GM15510 (cell line): ENCODE data around the gene STAT6.

ENCODE experiments used
- POLR2A ChIP-seq: IDR thresholded peaks from 3 replicates; pipeline ENCODE4 v1.6.1; 2011; ENCODE audit warnings: borderline replicate concordance; ENCODE audit not compliant: insufficient read length; ENCODE audit errors: extremely low read depth

STAT6 gene

DNA sequence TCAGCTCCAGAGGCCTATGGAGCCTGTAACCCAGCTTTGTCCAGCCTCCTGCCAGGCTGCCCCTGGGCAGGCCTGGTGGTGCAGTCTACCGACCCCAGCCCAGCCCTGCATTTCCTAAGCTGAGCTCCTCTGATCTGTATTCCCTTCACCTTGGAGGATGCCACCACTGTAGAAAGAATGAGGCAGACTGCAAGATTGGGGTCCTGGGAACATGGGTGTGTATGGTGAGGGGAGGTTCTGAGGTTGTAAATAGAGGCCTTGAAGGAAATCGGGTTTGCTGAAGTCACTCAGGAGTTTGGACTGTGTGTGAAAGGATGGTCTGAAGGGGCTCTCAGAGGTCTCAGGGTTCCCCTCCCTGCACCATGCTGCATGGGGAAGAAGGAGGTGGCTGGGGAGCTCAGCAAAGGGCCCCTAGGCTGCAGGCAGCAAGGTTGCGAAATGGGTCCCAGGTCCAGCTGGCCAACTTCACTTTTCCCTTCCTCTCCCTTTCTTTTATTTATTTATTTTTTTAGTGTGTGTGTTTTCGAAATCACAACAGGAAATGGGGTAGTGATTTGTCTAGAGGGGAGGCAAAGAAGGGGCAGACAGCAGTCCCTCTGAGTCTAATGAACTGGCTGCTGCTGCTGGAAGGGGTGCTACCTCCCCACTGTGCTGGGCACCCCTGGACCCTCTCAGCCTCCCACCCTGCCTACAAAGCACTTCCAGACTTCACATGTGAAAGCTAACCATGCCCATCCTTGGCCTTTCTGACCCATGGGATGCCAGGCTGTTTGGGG, 37.5 kb upstream of the STAT6 start:
- TF ChIP-seq POLR2A = no peak

DNA sequence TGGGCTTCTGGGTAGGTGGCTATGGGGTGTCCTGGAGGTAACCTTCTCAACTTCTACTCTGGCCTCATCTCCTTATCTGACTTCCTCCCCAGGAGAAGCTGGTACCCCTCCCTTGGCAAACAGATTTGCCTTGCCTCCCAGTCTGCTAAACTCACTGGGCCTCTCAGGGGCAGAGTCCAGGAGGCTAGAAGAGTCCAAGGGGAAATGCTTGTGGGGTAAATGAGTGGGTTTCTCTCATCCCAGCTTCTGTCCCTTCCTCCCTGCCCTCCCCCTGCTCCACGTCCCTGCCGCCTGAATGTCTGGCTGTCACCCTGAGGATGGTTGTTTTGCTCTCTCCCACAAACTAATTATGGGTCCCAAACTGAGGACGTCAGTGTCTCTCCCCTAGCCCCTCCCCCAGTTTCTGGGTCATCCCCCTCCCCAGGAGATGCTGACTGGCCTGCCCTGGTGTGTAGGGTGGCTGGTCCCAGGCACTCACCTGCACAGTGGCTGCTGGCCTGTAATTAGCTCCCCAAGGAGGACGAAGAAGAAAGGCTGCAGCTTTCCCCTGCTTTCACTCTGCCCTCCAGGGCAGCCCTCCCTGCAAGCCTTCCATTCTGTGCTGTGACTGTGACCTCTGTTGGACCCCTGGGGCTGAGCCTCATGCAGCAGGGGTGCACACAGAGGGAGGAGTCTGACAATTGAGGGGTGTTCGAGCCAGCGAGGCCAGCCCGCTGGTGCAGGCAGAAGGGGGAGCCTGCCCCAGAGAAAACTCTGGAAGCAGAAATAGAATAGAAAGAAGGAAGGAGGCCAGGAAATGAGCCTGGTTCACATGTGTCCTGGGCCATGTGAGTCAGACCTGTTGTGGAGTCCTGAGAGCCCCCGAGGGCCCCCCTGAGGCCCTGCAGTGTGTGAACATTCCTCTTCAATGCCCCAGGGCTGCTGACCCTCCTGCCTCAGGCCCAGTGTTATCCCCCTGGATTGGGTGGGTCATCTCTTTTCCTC, 36.1 kb upstream of the STAT6 start, which contains the start of gene LRP1-AS:
Gene LRP1-AS, minus strand, starts transcription at position 659 of the 984 bp plus-strand sequence.
- no peak for TF ChIP-seq POLR2A

DNA sequence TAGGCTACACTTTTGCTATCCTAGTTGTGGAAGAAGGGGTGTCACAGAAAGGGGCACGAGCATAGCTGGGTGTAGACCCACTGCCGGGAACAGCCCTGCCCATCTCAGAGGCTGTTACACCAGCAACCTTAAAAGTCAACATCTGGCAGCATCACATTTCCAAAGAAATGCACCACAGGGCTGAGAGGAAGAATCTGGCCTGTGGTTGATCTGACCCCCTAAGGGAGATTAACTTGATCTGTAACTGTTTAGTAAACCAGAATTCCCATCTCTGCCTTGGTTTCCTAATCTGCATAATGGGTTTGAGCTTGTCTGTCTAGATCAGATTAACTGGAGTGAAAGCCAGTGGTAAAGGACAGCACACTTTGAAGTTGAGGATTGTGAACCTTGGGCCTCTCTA, 34.9 kb upstream of the STAT6 start:
- TF ChIP-seq POLR2A = no peak

DNA sequence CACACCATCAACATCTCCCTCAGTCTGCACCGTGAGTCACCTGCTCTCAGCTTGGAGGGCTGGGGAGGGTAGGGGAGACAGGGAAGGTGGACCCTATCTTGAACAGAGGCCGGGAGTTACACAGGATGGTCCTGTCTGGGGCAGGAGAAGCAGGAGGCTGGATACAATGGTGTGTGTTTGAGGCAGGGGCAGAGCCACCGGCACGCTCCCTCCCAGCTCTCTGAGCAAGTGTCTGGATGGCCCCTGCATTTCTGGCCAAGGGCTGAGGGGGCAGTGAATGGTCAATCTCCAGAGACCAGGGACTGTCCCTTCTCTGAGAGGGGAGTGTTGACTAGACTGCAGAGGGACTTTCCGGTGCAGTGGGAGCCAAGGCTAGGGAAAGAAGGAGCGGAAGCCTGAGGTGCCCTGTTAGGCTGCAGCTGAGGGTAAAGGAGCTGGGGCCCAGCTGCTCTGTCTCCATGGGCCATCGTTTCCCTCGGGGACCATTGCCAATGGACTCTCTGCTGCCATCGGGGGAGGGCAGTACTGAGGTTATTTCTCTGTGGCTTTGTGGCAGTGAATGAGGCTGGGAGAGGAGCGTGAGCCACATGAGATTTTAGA, 34.4 kb upstream of the STAT6 start:
- TF ChIP-seq POLR2A = no peak

DNA sequence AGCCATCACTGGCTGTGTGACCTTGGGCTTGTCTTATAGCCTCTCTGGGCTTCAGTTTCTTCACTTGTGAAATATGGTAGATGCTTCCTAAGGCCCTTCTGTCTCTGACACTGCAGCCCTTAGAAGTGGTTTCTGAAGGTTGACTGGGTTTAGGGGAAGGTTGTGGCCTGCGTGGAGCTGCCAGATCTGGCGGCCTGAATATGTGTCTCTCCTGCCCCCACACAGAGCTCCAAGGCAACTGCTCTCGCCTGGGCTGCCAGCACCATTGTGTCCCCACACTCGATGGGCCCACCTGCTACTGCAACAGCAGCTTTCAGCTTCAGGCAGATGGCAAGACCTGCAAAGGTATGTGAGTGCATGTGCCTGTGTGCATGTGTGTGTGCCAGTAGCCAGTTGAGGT, 32.3 kb upstream of the STAT6 start:
- TF ChIP-seq POLR2A = no peak

DNA sequence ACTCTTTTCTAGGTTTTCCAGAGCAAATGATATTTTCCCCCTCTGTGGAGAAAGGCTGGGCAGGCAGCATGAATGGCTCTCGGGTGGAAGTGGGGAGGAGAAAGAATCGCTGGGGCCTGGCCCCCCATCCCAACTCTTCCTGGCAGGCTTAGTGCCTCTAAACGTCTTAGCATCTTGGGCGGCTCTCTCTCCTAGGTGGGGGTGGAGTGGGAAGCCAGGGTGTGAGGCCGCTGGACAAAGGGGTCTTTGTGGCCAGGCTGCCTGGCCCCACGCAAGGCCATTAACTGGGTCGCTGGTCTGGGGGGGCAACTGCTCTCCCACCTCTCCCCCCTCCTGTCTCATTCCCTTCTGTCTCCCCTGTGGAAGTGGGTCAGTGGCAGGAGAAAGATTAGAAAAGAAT, 31.6 kb upstream of the STAT6 start:
- no peak for TF ChIP-seq POLR2A

DNA sequence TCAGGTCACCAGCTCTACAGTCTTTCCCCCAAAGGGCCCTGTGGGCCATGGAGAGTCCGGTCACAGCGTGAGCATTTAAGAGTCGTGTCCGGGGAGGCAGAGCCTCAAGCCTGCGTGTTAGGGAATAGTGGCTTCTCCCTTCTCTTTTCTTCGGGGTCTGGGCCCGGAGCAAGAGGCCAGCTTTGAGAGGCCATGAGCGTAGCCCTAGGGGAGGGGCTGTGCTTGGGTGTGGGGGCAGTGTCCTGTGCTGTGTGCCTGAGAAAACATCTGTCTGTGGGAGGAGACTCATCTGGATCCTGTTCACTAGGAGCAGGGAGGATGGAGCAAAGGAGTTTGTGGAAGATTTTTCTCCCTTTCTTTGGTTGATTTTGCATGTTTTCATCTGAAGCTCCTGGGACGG, 31.0 kb upstream of the STAT6 start:
- no peak for TF ChIP-seq POLR2A

DNA sequence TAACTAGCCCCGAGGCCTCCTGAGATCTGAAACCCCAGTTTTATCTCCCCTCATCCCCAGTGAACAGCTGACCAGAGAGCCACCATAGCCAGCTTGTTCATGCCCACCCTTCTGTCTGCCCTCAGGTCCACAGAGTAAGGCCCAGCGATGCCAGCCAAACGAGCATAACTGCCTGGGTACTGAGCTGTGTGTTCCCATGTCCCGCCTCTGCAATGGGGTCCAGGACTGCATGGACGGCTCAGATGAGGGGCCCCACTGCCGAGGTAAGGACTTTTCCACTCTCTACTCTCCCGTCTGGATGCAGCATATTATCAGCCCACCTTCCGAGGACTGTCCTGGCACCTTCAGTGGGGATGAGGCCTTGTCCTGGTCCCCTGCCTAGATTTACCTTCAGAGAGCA, 30.1 kb upstream of the STAT6 start:
- TF ChIP-seq POLR2A = no peak

DNA sequence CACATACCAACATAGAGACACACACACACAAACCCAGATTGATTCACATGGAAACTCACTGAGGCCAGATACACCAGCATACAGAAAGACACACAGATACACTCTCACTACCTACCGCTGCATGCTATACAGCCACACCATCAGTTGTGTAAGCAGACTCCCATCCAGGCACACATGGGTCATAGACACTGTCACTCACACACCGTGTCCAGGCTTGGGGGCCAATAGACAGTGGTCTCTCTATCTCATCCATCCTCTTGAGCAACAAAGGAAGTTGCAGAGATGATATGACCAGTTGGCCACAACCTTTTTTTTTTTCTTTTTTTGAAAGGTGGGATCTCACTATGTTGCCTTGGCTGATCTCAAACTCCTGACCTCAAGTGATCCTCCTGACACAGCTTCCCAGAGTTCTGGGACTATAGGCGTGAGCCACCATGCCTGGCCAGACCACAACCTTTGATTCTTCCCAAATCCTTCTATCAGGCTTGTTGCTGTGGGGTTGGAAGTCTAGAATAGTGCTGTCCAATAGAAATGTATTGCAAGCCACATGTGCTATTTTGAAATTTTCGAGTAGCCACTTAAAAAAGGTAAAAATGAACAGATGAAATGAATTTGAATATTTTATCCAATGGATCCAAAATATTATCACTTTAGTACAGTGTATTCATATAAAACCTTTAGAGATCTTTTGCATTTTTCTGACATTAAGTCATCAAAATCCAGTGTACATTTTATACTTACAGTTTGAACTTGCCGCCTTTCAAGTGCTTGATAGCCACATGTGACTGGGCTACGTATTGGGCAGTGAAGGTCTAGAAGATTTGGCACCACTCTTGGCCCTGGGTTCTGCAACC, 28.9 kb upstream of the STAT6 start:
- no peak for TF ChIP-seq POLR2A

DNA sequence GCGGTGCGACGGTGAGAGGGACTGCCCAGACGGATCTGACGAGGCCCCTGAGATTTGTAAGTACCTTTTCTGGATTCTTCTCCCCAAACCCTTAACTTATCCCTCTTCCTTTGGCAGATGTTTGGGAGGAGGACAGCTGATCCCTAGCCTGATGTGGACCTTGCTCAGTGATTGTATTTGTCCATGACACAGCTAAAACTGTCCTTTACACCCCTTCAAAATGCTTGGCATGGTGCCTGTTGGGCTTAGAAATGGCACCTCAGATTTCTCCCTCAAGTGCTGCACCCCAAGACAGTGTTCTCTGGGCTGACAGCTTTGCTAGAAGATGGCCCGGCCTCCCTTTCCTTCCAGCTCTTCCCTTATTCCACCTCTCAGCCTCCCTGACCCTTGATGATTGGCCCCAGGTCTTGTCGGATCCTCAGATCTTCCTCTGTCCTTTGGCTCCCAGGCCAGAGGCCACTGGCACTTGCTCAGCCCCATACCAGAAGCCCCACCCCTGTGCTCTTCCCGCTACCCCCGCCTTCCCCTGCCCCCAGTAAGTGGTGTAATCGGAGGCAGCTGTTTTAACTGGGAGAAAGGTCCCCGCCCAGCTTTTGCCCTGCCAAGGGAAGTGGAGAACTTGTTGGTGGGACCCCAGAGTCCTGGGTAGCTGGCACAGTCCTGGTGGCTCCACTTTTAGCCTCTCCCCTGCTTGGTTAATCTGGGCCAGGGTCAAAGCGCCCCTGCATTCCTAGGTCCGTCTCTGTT, 27.5 kb upstream of the STAT6 start:
- TF ChIP-seq POLR2A = no peak

DNA sequence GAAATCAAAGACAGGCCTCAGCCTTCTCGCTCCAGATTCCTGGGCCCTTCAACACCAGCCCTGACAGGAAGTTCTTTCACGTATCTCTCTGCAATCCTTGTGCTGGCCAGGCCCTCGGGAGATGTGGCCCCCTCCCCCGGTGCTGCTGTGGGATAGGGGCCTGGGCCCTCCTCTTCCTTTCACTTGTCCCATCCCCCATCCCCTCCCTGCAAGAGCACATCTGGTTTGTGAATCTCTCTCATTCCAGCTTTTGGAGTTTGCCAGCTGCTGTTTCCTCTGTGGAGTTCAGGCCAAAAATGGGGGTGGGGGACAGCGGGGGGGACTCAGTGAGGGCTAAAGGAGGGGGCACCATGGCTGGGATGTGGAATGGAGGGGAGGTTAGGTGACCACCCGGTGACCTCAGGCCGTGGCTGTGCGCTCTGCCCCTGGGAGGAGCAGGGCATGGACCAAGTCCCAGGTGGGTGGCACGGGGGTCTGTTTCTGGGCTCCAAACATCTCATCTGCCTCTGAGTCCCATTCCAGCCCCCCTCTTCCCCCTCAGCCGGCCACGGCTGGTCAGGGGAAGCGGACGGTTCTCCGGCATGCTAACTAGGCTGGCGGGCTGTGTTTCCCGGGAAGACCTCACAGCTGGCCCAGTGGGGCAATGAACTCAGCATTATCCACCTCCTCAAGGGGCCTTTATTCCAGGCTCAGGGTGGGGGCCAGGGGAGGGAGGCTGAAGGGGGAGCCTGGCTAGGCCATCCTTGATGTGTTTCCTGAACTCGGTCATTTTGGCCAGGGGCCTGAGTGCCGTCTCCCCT, 24.6 kb upstream of the STAT6 start:
- no peak for TF ChIP-seq POLR2A

DNA sequence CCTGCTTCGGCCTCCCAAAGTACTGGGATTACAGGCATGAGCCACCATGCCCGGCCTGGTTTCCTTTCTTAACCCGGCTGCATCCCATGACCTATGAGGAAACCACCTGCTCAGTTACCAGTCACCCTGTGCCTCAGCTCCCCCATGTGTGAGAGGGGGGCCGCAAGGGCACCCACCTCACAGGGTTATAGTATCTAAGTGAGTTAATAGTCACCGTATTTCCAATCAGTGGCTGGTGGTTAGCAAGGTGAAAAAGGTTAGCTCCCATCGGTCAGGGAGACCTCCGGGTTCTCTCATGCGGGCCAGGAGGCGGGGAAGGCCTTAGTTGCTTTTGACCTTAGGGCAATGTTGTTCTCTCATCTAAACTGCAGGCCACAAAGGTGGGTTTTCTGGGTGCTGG, 23.8 kb upstream of the STAT6 start:
- TF ChIP-seq POLR2A = no peak

DNA sequence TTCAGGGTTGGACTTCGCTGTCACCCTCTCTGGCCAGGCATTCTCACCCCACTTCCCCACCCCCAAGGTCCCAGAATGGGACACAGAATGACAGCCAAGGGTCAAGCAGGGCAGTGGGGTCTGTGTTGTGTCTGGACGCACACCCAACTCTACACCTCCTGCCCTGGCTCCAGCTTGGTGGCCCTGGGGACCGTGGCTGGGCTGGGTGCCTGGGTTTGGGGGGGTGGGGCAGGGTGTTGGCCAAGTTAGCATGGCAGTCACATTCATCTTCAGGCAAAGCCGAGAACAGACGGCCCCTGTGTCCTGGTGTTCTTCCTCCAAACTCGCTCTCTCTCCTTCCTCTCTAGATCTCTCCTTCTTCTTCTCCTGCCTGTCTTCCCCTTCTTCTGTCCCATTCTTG, 22.8 kb upstream of the STAT6 start:
- no peak for TF ChIP-seq POLR2A
